HG03342 (cell line): ENCODE measurements around the gene MRPL28.
"Not testable (repeated sequence)": the region's sequence is repeated elsewhere in the genome, so short reads cannot be mapped to it uniquely, and the experiment has no call there.

Experiments used
- ATAC-seq: cut with Tn5 transposase; IDR thresholded peaks from one replicate; pipeline ENCODE4 v1.9.1; 2021; ENCODE audit warnings: mild to moderate bottlenecking, moderate library complexity; ENCODE audit not compliant: unreplicated experiment

Gene MRPL28

GRCh38 chr16:360698-361336 lies 9.5 kb downstream of the MRPL28 start:
- no peak for ATAC-seq

GRCh38 chr16:359871-360697 lies 10.3 kb downstream of the MRPL28 start:
- no peak for ATAC-seq

- no peak for ATAC-seq
These were observed 11.1 kb downstream of the MRPL28 start for GRCh38 chr16:359067-359763.

GRCh38 chr16:356741-357140 lies 13.6 kb downstream of the MRPL28 start:
- ATAC-seq: no peak

- ATAC-seq: no peak
These were observed 15.3 kb downstream of the MRPL28 start for GRCh38 chr16:354971-355461.

GRCh38 chr16:354291-354881 lies 16.0 kb downstream of the MRPL28 start:
- ATAC-seq: no peak

GRCh38 chr16:353404-354290 lies 16.7 kb downstream of the MRPL28 start:
- no peak for ATAC-seq

- peak; percentile 54 for ATAC-seq
These were observed 17.6 kb downstream of the MRPL28 start, which contains the start of gene AXIN1 for GRCh38 chr16:352547-353403. AXIN1 (minus strand) TSS chr16:352723; CDS start chr16:347025, 5,698 bp downstream.

GRCh38 chr16:351804-352520 lies 18.4 kb downstream of the MRPL28 start:
- peak; percentile 23 for ATAC-seq

- ATAC-seq: no peak
These were observed 20.1 kb downstream of the MRPL28 start for GRCh38 chr16:350203-350602.

- ATAC-seq: no peak
These were observed 21.1 kb downstream of the MRPL28 start for GRCh38 chr16:349211-349610.

GRCh38 chr16:348495-348894 lies 21.8 kb downstream of the MRPL28 start:
- not testable (repeated sequence) for ATAC-seq

- ATAC-seq: no peak
These were observed 23.1 kb downstream of the MRPL28 start for GRCh38 chr16:347203-347602.

GRCh38 chr16:346587-346986 lies 23.8 kb downstream of the MRPL28 start:
- ATAC-seq: no peak

GRCh38 chr16:345772-346171 lies 24.6 kb downstream of the MRPL28 start:
- no peak for ATAC-seq

- no peak for ATAC-seq
These were observed 27.7 kb downstream of the MRPL28 start for GRCh38 chr16:342455-343213.

GRCh38 chr16:341974-342336 lies 28.4 kb downstream of the MRPL28 start:
- not testable (repeated sequence) for ATAC-seq
